HG03354 (cell line): ENCODE data around the gene GATAD2A.
"Not testable (repeated sequence)": the region's sequence is repeated elsewhere in the genome, so short reads cannot be mapped to it uniquely, and the experiment has no call there.

Experiments used
- ATAC-seq: cut with Tn5 transposase; IDR thresholded peaks from one replicate; pipeline ENCODE4 v1.9.1; 2021; ENCODE audit warnings: mild to moderate bottlenecking; ENCODE audit not compliant: unreplicated experiment, poor library complexity, severe bottlenecking

Gene GATAD2A

DNA sequence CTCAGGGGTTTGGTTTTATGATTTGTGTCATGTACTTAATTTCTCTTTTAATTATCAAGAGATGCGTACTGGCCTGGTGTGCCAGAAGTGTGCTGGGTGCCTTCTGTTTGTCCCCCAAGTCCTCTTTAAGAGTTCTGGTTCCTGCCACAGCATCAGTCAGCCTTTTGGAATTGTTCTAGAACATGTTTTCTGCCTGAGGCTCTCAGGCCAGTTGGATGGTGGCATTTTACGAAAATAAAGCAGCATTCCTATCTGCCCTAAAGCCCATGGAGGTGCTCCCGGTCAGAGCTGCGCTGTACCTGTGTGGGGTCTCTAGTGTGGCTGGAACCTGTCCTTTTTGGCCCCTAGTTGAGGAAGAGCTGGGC is 55.8 kb downstream of the GATAD2A start:
- ATAC-seq, result no peak

DNA sequence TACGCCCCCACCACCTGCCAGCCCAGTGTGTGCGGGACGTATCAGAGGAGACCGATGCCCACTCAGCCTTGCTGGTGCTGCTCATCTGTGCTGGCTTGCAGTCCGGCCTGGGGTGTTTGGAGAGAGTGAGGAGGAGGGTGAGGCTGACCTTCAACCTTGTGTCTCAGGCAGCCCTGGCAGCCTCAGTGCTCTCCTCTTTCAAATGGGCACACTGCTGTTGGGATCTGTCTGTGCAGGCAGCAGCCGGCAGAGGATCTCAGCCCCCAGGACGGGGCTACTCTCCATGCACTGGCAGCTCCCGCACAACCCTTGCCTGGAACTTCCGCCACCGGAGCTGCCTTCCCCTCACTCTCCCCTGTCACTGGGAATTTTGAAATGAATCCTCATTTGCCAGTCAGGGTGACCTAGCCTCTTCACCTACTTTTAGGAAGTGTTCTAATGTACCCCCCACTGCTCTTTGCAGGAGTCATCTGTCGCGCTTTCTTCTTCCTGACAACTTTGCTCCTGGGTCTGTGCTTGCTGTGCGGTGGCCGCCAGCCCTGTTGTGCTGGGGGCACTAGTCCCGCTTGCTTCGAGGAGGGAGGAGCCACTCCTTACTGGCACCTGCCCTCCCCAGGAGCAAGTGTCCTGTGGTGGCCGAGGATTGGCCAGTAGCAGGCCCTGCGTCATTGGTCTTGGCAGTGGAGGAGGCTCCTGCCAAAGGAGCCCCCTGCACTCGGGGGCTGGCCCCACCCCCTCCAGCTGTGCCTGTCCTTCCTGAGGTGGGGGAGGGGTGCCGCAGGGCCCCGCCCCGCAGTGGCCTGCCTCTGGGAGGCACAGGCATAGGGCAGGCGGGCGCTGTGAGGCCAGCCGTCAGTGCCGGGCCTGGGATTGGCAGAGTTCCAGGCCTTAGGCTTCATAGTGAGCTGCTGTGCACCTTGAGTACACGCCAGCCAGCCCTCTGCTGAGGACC is 56.5 kb downstream of the GATAD2A start:
- no peak for ATAC-seq

DNA sequence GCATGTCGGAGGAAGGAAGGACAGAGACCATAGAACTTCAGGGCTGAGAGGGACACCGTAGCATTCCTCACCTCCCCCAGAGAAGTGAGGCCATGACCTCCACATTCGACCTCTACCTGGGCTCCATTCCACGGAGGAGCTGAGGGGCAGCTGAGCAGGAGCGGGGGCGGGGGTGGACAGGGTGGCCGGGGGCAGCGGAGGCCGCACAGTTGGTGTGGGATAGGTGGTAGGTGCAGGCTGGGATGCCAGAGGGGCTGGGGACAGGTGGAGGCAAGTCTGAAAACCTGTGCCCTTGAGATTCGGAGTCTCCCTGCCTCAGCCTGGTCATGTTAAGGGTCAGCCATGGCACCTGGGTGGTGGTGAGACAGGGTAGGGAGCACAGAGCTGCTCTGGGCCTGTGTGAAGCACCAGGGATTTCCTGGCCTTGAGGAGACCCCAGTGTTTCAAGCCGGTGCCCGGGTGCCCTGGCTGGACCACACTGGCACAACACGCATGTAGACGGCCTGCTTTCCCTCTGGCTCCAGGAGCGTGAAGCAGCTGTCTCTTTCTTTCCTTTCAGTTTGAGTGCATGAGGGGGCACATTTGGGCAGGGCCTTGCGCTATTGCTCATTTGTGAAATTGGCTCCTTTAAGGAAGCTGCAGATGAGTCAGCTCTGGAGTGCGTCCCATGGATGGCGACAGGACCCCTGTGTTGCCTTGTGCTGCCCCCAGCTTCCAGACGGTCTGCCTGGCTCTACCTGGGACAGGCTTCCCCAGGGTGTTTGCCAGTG is 58.1 kb downstream of the GATAD2A start:
- no peak for ATAC-seq

DNA sequence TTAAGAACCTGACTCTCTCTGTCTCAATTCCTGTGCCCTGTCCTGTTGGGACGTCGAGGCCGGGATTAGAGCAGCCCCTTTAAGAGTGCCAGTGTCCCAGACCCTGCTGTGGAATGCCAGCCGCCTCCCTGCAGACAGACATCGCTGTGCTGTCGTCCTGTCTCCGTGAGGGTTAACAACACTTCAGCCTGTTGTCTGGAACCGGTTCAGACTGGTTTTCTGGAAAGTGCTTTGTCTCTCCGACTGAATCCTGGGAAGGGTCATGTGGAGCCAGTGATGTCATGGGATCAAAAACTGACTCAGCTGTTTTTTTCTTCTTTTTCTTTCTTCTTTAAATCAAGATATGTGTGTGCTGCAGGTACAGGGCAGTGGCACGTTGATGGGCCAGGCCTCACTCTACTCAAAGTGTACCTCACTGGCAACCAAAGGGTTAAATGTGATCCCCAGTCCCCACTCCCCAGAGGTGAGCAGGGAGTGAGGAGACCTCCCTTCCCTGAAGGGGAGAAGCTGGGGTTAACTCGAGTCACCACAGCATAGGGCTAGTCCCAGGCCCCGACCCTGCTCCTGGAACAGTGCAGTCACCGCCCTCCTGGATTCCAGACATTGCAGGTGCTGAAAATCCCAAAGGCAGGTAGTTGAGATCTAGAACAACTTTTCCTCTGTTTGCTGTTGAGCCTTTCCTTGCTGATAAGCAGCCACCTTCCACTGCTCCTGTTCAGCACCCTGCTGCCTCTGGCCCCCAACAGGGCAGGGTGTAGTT is 59.0 kb downstream of the GATAD2A start:
- ATAC-seq, result no peak

DNA sequence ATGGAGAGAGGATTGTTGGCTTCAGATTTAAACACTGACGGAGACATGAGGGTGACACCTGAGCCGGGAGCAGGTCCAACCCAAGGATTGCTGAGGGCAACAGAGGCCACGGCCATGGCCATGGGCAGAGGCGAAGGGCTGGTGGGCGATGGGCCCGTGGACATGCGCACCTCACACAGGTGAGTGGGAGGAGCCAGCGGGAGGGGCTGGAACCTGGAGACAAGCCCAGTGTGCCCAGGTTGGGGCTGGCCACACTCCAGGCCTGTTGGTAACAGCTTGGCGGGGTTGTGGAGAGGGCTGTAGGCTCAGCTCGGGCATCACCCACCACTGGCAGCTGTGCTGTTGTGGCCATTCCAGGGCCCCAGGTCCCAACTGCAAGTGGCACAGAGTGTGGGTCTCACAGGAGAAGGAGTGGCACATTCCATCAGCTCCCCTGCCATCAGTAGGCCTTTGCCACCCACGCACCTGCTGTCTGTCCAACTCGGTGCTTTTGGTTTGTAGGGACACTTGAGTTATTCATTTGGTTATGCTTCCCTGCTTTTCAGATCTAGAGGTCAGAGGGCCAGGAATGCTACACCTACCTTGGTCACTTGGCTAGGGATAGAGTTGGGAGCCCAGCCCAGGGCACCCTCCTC is 60.1 kb downstream of the GATAD2A start:
- no peak for ATAC-seq

DNA sequence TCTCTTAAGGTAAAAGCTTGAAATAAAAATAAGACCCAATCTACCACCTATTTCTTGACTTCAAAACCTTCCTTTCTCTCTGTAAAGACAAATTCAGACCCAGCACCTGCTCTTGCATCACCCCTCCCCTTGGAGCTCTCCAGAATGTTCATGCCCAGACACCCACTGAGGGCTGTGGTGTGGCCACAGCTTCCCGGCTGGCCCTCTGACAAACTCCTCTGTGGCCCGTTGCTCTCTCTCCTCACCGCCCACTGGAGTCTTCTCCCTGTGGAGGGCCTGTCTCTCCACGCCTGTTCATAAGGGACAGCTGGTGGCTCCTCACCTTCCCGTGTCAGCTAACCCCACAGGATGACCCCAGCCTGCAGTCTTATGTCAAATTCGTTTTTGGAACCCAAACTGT is 60.7 kb downstream of the GATAD2A start:
- no peak for ATAC-seq

DNA sequence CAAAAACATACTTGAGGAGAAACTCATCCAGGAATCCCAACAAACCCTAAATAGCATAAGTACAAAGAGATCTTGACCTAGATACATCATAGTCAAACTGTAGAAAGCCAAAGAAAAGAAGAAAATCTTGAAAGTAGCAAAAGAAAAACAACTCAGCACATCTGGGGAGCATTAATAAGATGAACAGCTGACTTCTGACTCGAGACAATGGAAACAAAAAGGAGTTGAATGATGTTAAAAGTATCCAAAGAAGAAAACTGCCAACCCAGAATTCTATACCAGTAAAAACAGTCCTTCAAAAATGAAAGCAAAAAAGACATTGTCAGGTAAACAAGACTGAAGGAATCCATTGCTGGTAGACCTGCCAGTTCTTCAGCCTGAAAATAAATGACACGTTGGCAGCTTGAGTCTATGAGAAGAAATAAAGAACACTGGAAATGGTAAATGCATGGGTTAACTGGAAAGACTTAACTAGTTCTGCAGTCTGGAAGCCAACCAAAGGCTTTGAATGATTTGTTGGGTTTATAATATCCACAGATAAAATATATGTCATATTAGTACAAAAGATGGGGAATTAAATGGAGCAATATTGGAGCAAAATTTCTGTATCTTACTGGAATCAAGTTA is 63.1 kb downstream of the GATAD2A start:
- ATAC-seq, result no peak

DNA sequence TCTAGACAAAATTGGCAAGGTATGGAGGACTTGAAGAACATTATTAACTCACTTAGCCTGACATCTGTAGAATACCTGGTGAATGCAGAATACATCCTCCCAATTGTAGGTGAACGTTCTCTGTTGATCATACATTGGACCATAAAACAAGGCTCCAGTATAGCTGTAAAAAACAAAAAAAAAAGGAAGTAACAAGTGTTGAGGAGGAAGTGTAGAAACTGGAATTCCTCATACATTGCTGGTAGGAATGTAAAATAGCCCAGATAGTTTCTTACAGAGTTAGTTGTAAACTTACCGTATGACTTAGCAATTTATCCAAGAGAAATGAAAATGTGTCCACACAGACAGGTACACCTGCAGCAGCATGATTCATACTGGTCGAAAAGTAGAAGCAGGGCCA is 65.1 kb downstream of the GATAD2A start:
- ATAC-seq, result no peak

DNA sequence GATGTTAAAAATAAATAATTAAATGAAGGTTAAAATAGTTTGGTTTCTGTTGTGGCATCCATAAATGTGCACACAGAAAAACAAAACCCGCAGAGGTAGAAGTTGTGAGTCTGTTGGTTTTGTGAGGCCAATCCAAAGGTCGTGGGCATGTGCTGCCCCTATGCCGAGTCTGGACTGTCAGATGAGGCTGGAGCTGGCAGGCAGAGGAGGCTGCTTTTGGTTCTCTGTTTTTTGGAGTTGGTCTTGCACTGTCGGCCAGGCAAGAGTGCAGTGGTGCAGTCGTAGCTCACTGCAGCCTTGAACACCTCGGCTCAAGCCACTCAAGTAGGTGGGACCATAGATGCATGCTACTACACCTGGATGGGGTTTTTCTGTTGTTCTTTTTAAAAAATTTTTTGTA is 66.2 kb downstream of the GATAD2A start:
- no peak for ATAC-seq

DNA sequence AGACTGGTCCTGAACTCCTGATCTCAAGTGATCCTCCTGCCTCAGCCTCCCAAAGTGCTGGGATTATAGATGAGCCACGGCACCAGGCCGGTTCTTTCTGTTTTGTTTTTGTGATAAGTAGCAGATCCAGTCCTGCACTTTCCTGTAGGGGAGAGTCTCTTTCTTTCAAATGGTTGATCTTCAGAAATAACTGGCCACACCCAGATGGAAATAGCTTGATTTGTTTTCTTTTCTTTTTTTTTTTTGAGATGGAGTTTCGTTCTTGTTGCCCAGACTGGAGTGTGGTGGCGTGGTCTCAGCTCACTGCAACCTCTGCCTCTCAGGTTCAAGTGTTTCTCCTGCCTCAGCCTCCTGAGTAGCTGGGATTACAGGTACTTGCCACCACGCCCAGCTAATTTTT is 66.6 kb downstream of the GATAD2A start:
- ATAC-seq, result not testable (repeated sequence)

DNA sequence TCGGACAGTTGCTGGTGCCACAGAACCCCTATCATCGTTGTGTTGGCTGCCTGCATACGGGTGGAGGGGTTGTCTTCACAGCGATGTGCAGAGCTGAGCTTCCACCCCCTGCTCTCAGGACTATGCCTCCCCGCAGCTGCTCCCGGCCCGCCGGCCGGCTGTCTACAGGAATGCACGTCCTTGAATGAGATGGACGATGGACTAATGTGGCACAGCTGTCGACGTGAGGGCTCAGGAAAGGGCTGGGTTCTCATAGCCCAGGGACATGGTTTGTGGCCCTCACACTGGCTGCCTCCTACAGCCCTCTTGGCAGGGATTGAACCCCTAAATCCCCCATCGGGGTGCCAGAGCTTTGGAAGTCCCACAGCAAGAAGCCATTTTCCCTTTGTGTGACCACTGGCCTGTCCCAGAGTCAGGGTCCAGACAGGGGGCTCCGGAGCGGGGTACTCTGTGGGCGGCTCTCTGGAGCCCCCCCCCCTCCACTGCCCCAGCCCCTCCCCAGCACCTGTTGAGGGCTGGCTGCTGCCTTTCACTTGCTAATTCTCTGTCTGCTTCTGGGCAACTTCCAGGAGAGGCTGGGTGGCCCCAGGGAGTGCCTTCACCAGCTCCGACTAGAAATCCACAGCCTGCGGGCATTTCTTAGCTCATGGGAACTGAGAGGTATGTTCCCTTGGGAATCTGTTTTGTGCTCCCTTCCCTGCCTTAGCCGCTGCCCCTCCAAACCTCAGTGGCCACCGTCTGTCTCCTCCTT is 69.7 kb downstream of the GATAD2A start:
- no peak for ATAC-seq

DNA sequence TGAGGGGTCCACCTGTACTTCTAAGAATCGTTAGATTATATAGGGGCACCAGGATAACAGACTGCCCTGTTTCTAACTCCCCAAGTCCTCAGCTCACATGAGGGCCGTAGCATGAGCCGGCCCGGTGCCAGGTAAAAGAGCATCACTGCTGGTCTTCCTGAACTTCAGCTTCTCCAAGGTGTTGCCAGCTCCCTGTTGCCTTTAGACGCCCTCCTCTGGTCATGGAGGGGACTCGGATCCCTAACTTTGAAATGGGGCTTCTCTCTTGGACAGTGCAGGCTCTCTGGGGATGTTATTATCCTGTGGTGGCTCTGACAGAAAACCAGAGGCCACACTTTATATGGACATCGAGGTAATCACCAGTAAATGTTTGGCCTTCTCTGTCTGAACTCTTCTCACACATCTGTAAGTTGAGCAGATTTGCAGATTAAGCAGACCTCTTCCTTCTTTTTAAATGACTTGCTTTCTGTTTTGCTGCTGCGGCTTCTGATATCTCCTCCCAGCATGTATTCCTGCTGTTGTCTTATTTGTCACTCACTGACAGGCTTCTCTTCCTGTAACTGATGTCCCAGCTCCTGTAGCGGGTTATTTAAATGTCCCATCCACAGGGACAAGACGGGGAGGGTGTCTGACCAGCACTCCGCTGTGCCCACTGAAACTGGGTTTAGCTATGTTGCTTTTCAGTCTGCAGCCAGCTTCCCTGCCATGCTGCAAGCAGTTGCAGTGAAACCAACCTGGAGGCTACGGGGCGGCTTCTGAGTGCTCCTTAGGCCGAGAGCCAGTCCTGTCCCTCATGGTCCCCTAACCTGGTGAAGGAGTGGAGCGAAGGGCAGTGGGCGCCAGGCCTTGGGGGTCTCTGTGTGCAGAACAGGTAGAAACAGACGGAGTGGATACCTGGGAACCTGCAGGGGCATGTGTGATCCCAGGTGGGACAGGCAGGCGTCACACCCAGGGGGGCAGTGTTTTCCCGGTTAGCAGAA is 70.7 kb downstream of the GATAD2A start:
- no peak for ATAC-seq

DNA sequence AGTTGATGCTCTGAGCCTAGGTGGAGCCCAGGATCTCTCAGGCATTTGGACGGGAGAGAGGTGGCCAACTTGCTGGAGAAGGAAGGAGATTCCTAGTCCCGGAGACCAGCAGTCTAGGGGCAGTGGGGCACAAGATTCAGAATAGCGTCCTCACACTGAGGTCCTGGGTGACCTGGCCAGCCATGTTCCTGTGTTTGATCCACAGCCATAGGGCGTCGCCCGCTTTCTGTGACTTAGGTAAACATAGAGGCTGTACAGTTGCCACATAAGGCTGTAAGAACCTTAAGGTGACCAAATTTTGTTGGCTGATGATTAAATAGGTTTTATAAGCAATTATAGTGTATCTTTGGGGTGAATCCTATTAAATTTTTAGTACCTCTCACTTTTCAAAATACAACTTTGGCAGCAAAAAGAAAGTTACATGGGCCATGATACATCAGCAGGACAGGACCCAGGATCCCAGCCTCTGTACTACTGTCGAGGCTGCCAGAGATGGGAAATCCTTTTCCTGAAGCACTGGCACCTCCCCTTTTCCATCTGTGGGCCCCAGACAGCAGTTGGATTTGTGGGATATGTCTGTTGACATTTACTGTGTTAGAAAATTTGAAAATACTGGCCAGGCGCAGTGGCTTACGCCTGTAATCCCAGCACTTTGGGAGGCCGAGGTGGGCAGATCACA is 72.4 kb downstream of the GATAD2A start:
- no peak for ATAC-seq

DNA sequence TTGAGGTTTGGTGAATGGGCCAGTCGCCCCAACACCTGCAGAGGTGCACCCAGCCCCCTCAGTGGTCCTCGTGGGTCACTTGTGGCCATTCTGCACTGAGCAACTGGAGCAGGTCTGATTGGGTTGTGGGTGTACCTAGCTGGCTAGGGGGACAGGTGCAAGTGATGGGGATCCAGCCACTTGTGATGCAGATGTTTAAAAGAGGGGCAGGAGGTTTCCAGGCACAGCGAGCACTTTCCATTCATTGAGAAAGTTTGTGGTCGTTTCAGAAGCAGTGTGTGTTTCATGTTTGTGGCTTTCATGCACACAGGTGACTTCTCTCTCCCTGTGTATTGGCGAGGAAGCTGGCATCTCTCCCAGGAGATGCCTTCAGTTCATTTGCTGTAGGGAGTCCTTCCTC is 75.2 kb downstream of the GATAD2A start:
- no peak for ATAC-seq

DNA sequence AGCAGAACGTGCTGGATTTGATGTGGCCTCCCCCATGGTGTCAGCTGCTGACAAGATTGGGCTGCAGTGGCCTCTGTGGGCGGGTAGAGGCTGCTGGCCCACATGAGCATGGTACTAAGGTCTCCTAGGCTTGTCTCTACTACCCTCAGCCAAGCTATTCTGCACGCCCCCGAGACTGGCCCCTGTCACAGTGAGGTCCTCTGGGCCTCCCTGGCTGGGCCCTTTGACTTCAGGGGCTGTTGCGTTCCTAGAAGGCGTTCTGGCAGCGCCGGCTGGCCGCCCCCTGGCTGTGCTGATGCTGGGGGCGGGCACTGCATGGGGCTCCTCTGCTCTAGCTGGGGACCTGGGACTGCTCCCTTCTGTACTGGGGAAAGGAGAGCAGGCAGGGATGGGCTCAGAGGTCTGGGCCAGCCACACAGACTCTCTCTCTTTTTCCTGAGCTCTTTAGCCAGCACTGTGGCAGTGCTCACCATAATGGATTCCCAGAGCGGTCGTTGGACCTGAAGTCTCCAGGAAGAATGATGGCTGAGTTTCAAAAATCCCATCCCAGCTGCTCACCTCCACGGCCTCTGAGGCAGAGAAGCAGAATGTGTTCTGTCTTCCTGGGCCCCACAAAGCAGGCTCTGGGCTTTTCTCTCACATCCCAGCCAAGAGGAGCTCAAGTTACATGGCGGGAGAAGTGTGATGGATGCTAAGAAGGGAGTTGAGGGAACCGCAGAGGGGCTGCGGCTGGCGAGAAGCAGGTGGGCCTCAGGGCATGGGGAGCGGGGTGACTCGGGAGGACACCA is 77.5 kb downstream of the GATAD2A start:
- no peak for ATAC-seq
